CD4-positive, CD25-positive, alpha-beta regulatory T cell (primary cell): ENCODE measurements around the gene RASGRF2. TPM values are rescaled to one million over a fixed set of nuclear protein-coding genes. Genes with fewer than 3 reads are reported as not detected.

Experiments used
- ATAC-seq, 2 donors: fragments of 150-1000 bp; cut with Tn5 transposase; one replicate each; pipeline ENCODE4 v1.10.0; 2021; ENCODE audit warnings: low read depth in 2 of 2, moderate number of reproducible peaks in 2 of 2, moderate library complexity in 1 of 2
- DNase-seq, 3 donors: peaks; one replicate each; pipeline versions ENCODE4 v3.0.0 to v3.0.0-alpha.2; 2012 to 2022; ENCODE audit warnings: mixed read lengths in 1 of 3
- H3K27ac ChIP-seq: one replicate; pipeline ENCODE4 v1.7.0; 2013; ENCODE audit warnings: mild to moderate bottlenecking, low read length; ENCODE audit not compliant: insufficient read depth, poor library complexity, severe bottlenecking
- H3K27me3 ChIP-seq: one replicate; pipeline ENCODE4 v1.7.0; 2013; ENCODE audit warnings: low read length; ENCODE audit not compliant: control insufficient read depth, insufficient read depth
- H3K36me3 ChIP-seq: one replicate; pipeline ENCODE4 v1.7.0; 2013; ENCODE audit warnings: mild to moderate bottlenecking, low read length, moderate library complexity; ENCODE audit not compliant: control insufficient read depth, insufficient read depth
- H3K4me1 ChIP-seq: 2 replicates; pipeline ENCODE4 v1.7.0; 2013; ENCODE audit warnings: mild to moderate bottlenecking, low read length; ENCODE audit not compliant: insufficient read depth, control insufficient read depth, poor library complexity, severe bottlenecking
- H3K4me3 ChIP-seq: one replicate; pipeline ENCODE4 v1.7.0; 2013; ENCODE audit warnings: low read depth, mild to moderate bottlenecking, low read length, moderate library complexity
- H3K9me3 ChIP-seq, 2 experiments: 1 replicate in 1 of 2; 2 replicates in 1 of 2; pipeline ENCODE4 v1.7.0; 2013; ENCODE audit warnings: low read length in 2 of 2, mild to moderate bottlenecking in 1 of 2, moderate library complexity in 1 of 2; ENCODE audit not compliant: control insufficient read depth in 2 of 2
- H3K27ac Mint-ChIP-seq, 3 donors: one replicate each; pipeline ENCODE4 v1.8.0; 2020 to 2022; ENCODE audit warnings: mild to moderate bottlenecking in 3 of 3, mixed read lengths in 3 of 3, moderate library complexity in 2 of 3
- H3K27me3 Mint-ChIP-seq: one replicate; pipeline ENCODE4 v1.8.0; 2022; ENCODE audit warnings: mild to moderate bottlenecking, mixed read lengths
- H3K36me3 Mint-ChIP-seq: one replicate; pipeline ENCODE4 v1.8.0; 2020; ENCODE audit warnings: mixed read lengths
- H3K4me1 Mint-ChIP-seq, 4 donors: one replicate each; pipeline ENCODE4 v1.8.0; 2020 to 2022; ENCODE audit warnings: mixed read lengths in 4 of 4, mild to moderate bottlenecking in 1 of 4
- H3K4me3 Mint-ChIP-seq, 4 donors: one replicate each; pipeline ENCODE4 v1.8.0; 2020 to 2022; ENCODE audit warnings: mild to moderate bottlenecking in 4 of 4, mixed read lengths in 4 of 4, moderate library complexity in 3 of 4
- H3K9me3 Mint-ChIP-seq, 7 donors: one replicate each; pipeline ENCODE4 v1.8.0; 2020 to 2022; ENCODE audit warnings: mixed read lengths in 7 of 7, mild to moderate bottlenecking in 3 of 7, moderate library complexity in 2 of 7
- polyA plus RNA-seq, 4 donors: library from polyadenylated mRNA; unstranded; fragments of 300-500 nt; fragmentation: Illumina TruSeq; gene quantifications; one replicate each; pipeline ENCODE4 v1.2.3, GENCODE V29; 2021
- total RNA-seq: library from RNA; stranded (reverse); gene quantifications from one replicate; pipeline ENCODE4 v1.2.3, GENCODE V29; 2022

RASGRF2 gene
- total and polyA plus RNA-seq, 5 donors from 2014 or later: 3.9 to 10.3 (median 8.9) TPM

DNA sequence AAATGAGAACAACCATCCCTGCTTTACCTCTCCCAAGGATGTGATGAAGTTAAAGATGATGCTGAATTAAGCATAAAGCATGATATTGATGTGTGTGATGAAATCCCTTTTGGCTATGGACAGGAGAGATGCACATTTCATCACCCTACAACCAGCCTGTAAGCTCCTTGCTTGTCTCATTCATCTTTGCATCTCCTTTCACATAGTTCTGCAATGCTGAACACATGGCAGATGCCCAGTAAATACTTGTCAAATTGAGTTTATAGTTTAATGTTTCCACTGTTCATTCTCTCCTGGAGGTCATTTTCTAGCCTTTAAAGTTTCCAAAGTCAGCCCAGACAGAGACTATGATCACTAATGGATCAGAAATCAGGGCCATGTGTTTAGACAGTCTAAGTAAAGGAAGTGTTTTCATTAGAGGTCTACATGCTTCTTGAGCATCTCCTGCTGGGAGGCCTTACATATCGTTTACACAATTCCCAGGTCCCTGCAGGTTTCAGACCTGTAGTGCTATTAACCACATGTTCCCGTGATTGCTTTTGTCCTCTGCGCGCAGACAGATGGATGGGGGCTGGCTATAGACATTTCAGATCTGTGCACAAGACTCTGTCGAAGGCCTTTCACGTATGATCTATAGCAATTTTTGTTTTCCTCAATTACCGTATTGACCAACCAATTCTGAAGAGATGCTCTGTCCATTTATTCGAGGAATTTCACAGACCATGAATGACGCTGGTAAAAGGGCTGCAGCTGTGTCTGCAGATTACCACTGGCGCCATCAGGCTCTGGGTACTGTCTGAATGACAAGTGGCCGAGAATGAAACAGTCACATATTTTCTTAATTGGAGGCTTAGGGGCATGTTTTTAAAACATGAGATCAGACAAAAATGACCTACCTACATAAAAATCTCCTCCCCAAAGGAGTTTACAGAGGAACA lies 223.9 kb downstream of the RASGRF2 start:
- Histone ChIP-seq H3K4me1 (no peaks in the 10 kb centered on the region), H3K27ac (no peak overlapping the region), H3K9me3 (no peaks in the 10 kb centered on the region), H3K4me3 (no peak overlapping the region), H3K36me3 (peaks cover 2% of the 10 kb centered on the region), H3K27me3 (no peaks in the 10 kb centered on the region)
- Mint-ChIP-seq H3K27ac (peak overlapping the region in 1 of 3 donors; percentile 30), H3K4me1 (peaks cover 0 to 23% (median 19%) of the 10 kb centered on the region in 4 donors), H3K9me3 (no peaks in the 10 kb centered on the region), H3K36me3 (peaks cover 8% of the 10 kb centered on the region), H3K4me3 (no peak overlapping the region), H3K27me3 (peaks cover 4% of the 10 kb centered on the region)
- ATAC-seq (no peak), DNase-seq (no peak)

DNA sequence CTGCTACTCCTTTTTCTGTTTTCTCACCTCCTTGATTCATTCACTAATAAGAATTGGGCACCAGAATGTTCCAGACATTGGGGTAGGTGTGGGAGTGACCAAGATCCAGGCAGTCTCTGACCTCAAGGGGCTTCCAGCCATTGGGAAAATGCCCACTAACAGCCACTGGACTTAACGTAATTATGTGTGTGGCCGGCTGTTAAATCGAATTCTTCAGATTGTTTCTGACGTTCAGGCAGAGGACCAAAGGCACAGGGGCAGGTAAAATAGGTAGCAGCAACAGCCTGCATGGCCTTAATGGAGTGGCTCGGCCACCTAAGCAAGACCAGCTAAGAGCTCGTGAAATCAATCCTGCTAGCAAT lies 224.6 kb downstream of the RASGRF2 start:
- H3K4me1 Mint-ChIP-seq: peaks cover 0 to 23% (median 21%) of the 10 kb centered on the region in 4 donors
- H3K9me3 Mint-ChIP-seq: no peaks in the 10 kb centered on the region
- Histone ChIP-seq H3K27me3 (no peaks in the 10 kb centered on the region), H3K36me3 (peaks cover 2% of the 10 kb centered on the region), H3K9me3 (no peaks in the 10 kb centered on the region), H3K4me1 (no peaks in the 10 kb centered on the region), H3K4me3 (no peak overlapping the region), H3K27ac (no peak overlapping the region)
- ATAC-seq: no peak
- no peak overlapping the region for H3K4me3 Mint-ChIP-seq
- DNase-seq: no peak
- no peak overlapping the region for H3K27ac Mint-ChIP-seq
- H3K36me3 Mint-ChIP-seq: peaks cover 12% of the 10 kb centered on the region
- H3K27me3 Mint-ChIP-seq: peaks cover 4% of the 10 kb centered on the region

DNA sequence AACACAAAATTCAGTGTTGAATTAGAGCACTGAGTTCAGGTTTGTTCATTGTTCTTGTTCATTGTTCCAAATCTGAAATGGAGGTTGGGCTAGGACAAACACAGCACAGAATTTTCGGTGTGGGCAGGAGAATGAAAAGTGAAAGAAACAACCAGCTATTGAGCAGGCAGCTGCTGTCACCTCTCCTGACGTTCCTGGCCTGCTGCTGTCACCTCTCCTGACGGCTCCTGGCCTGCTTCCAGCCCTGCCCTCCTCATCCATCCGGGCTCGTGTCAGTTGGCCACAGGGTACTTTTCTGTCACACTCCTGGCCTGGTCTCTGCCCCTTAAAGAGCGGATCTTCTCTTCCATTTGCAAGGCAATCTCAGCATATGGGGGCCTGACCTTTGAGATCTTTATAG lies 227.7 kb downstream of the RASGRF2 start:
- Mint-ChIP-seq H3K4me3 (no peak overlapping the region), H3K9me3 (no peaks in the 10 kb centered on the region), H3K36me3 (peaks cover 14% of the 10 kb centered on the region), H3K4me1 (peaks cover 7 to 15% (median 14%) of the 10 kb centered on the region in 4 donors), H3K27ac (peak overlapping the region in 1 of 3 donors; percentile 27), H3K27me3 (no peaks in the 10 kb centered on the region)
- H3K27ac ChIP-seq: no peak overlapping the region
- no peak overlapping the region for H3K4me3 ChIP-seq
- H3K4me1 ChIP-seq: no peaks in the 10 kb centered on the region
- H3K36me3 ChIP-seq: peaks cover 2% of the 10 kb centered on the region
- DNase-seq: no peak
- ATAC-seq: no peak
- no peaks in the 10 kb centered on the region for H3K27me3 ChIP-seq
- H3K9me3 ChIP-seq: no peaks in the 10 kb centered on the region

DNA sequence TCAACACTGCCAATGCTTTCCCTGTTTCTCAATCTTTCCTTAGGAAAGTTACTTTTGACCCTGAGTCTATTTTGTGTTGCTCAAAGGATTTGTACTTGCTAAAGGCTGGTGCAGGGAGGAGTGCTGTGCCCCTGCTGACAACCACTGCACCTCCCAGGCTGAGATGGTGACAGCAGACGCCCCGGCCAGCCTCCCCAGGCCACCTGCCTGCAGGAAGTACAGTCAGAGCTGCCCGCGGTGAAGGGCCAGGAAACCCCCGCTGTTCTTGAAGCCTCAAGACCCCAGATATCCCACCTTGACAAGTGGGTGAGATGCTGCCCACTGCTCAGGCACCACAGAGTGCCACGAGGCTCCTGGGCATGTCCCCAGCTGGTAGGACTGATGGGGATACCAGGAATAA lies 228.8 kb downstream of the RASGRF2 start:
- no peaks in the 10 kb centered on the region for H3K9me3 Mint-ChIP-seq
- no peaks in the 10 kb centered on the region for H3K4me1 ChIP-seq
- no peak overlapping the region for H3K4me3 Mint-ChIP-seq
- H3K27me3 Mint-ChIP-seq: no peaks in the 10 kb centered on the region
- peaks cover 2% of the 10 kb centered on the region for H3K36me3 ChIP-seq
- no peaks in the 10 kb centered on the region for H3K9me3 ChIP-seq
- H3K4me3 ChIP-seq: no peak overlapping the region
- no peaks in the 10 kb centered on the region for H3K27me3 ChIP-seq
- H3K36me3 Mint-ChIP-seq: peaks cover 14% of the 10 kb centered on the region
- peaks cover 4 to 7% (median 4%) of the 10 kb centered on the region in 4 donors for H3K4me1 Mint-ChIP-seq
- DNase-seq (no peak), ATAC-seq (no peak)
- H3K27ac ChIP-seq: no peak overlapping the region
- no peak overlapping the region for H3K27ac Mint-ChIP-seq

DNA sequence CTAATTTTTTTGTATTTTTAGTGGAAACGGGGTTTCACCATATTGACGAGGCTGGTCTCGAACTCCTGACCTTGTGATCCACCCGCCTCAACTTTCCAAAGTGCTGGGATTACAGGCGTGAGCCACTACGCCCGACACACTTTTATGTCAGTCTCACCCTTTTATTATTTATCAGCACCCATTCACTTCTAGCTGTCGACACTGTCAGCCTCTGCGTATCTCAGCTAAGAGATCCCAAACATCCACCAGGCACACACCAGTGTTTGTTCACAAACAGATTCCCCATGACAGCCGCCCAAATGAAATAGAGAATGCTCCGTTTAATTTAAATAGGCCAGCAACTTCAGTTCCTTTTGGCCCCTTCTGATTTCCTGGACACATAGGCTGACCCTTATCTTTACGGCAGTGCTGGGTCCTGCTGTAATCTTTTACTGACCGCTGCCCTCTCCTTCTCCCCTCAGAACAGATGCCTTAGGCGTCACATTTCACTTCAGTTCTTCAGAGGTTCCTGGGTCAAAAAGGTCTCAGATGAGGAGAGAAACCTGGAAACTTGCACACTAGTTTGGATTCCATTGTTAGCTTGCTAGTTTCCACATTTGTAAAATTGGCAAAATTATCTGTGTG lies 229.8 kb downstream of the RASGRF2 start:
- ATAC-seq (no peak), DNase-seq (no peak)
- peaks cover 4 to 10% (median 7%) of the 10 kb centered on the region in 4 donors for H3K4me1 Mint-ChIP-seq
- no peaks in the 10 kb centered on the region for H3K9me3 Mint-ChIP-seq
- no peaks in the 10 kb centered on the region for H3K27me3 Mint-ChIP-seq
- Histone ChIP-seq H3K36me3 (no peaks in the 10 kb centered on the region), H3K4me1 (peaks cover 4% of the 10 kb centered on the region), H3K27ac (no peak overlapping the region), H3K27me3 (no peaks in the 10 kb centered on the region), H3K4me3 (no peak overlapping the region), H3K9me3 (no peaks in the 10 kb centered on the region)
- peaks cover 15% of the 10 kb centered on the region for H3K36me3 Mint-ChIP-seq
- H3K27ac Mint-ChIP-seq: no peak overlapping the region
- no peak overlapping the region for H3K4me3 Mint-ChIP-seq

DNA sequence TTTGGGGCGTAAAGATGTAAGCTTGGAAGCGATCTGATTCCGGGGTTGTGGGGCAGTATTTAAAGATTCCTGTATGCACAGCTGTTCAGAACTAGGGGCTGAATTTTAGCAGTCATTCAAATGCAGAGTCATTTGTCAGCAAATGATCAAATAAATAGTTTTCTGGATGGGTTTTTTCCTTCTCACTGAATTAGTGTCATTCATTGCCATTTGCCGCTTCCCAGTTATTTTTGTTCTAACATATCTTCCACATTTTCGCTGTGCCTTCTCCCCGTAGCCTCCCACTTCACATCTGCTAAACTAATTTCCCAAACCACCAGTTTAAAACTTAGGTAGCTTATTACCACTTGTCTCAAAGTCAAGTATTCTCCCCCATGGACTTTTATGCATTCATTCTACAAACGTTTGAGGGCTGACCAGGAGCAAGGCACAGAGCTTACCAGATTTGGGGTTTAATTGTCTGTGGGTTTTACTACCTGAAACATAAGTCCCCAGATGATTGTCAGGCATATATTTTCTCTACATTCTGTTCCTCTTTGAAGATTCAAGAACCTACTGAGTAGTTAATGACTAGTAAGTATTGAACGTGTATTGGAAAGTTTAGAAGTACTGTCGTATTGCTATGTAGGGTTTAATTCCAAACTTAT lies 231.7 kb downstream of the RASGRF2 start:
- Mint-ChIP-seq H3K9me3 (no peaks in the 10 kb centered on the region), H3K27me3 (no peaks in the 10 kb centered on the region), H3K27ac (no peak overlapping the region), H3K4me3 (no peak overlapping the region), H3K36me3 (peaks cover 17% of the 10 kb centered on the region), H3K4me1 (peaks cover 7 to 13% (median 10%) of the 10 kb centered on the region in 4 donors)
- H3K9me3 ChIP-seq: no peaks in the 10 kb centered on the region
- H3K4me1 ChIP-seq: peaks cover 7% of the 10 kb centered on the region
- H3K4me3 ChIP-seq: no peak overlapping the region
- H3K36me3 ChIP-seq: no peaks in the 10 kb centered on the region
- no peaks in the 10 kb centered on the region for H3K27me3 ChIP-seq
- no peak overlapping the region for H3K27ac ChIP-seq
- DNase-seq: no peak
- no peak for ATAC-seq

DNA sequence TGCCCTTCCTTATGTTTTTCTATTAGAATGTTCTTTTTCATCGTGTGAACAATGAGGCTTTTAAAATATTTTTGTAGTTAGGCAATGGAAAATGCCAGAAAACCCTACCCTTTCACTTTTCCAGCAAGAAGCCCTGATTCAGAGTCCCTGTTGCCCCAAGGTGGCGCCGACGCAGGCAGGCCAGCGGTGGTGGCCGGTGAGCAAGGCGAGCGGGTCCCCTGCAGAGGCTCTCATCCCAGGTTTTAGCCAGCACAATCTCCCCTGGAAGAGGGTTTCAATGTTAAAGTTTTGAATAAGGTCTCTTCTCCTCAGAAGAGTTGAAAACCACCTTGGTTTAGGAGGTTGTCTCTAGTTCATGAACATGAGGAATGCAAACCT lies 232.2 kb downstream of the RASGRF2 start:
- no peaks in the 10 kb centered on the region for H3K9me3 Mint-ChIP-seq
- H3K27me3 ChIP-seq: no peaks in the 10 kb centered on the region
- no peak for ATAC-seq
- H3K4me3 ChIP-seq: no peak overlapping the region
- DNase-seq: no peak
- H3K9me3 ChIP-seq: no peaks in the 10 kb centered on the region
- no peaks in the 10 kb centered on the region for H3K27me3 Mint-ChIP-seq
- no peaks in the 10 kb centered on the region for H3K36me3 ChIP-seq
- no peak overlapping the region for H3K27ac Mint-ChIP-seq
- no peak overlapping the region for H3K27ac ChIP-seq
- peaks cover 7 to 13% (median 10%) of the 10 kb centered on the region in 4 donors for H3K4me1 Mint-ChIP-seq
- no peak overlapping the region for H3K4me3 Mint-ChIP-seq
- H3K36me3 Mint-ChIP-seq: peaks cover 16% of the 10 kb centered on the region
- peaks cover 7% of the 10 kb centered on the region for H3K4me1 ChIP-seq
